ENCODE results near the gene MIS18A.

MIS18A gene

GRCh38 chr21:32249511-32250280 is 29.2 kb downstream of the MIS18A start:
- no peak for DNase-seq

GRCh38 chr21:32248571-32249461 is 30.0 kb downstream of the MIS18A start:
- no peak for DNase-seq

- DNase-seq: no peak
Measured at GRCh38 chr21:32246571-32247140, 32.2 kb downstream of the MIS18A start.

DNA sequence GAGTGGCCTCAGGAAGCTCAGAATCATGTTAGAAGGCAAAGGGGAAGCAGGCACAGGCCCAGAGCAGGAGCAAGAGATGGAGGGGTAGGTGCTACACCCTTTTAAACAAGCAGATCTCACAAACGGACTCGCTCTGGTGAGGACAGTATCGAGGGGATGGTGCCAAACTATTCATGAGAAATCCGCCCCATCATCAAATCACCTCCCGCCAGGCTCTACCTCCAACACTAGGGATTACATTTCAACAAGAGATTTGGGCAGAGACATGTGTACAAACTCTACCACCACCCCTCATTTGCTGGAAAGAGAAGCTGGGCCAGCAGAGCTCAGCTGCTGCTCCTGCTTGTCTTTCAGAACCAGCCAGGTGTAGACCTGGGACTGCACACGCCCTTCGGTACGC is 32.9 kb downstream of the MIS18A start:
- DNase-seq: no peak

GRCh38 chr21:32240851-32241687 is 37.8 kb downstream of the MIS18A start:
- no peak for DNase-seq

DNA sequence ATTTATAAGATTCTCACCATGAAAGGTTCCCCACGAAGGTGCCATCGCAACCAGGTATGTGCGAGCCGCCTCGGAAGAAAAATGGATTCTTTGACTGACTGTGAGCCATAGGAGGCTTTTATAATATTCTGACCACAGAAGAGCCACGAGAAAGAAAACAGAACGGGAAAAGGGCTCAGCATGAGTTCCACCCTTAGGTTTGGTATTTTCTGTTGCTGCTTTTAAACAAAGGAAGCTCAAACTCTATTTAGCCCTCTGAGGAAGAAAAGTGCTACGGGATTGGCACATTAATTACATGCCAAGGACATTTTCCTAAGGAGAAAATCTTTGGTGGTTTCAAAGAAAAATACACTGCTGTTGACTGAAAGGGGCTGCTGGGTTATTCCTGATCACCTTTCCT is 39.3 kb downstream of the MIS18A start:
- DNase-seq: no peak

- DNase-seq: no peak
Measured at GRCh38 chr21:32238063-32238462, 40.8 kb downstream of the MIS18A start.

- no peak for DNase-seq
Measured at GRCh38 chr21:32237021-32237420, 41.8 kb downstream of the MIS18A start.

DNA sequence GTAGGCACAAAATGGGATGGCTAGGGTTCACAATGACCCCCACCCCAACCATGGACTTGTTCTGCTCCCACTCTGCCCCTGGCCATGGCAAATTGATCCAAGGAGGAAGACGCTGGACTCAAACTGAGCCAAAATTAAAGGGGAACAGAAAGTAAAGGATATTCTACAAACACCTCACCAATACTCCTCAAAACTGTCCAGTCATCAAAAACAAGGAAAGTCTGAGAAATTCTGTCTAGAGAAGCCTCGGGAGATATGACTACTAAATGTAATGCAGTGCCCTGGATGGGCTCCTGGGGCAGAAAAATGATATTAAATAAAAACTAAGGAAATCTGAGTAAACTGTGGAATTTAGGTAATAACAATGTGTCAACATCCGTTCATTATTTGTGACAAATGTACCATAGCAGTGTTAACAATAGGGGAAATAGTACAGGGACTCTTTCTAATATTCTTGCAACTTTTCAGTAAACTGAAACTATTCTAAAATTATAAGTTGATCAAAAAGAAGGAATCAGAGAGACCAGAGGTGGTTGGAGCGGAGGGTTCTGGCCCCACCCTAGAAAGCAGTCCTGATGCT is 45.0 kb downstream of the MIS18A start:
- DNase-seq: no peak

DNA sequence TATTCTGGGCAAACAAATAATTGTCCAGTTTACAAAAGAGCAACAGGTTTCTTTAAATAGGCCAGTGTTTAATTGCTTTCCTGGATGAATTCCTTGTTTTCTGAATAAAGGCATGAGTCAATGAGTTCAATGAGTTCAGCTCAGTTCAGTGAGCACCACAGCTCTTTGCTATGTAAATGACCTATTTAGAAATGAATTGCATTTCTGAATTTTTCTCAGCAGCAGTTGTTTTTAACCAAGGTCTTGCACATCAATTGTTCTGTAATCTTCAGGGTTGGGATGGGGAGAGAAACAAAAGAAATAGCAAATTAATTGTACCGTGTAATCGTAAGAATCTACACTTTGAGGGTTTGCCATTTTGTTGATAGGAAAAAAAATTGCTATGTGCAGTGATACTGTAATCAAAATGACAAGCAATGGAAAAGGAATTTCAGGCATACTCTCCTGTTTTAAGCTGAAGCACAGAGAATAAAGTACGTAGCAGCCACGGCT is 45.7 kb downstream of the MIS18A start:
- no peak for DNase-seq

- no peak for DNase-seq
Measured at GRCh38 chr21:32226444-32226843, 52.4 kb downstream of the MIS18A start.

Data from suppressor macrophage (primary cell).